WTC11 (cell line): ENCODE data around the gene TEKT2.

Source experiments
- CBFB ChIP-seq: sonication (generic); formaldehyde crosslinking; IDR thresholded peaks from 2 replicates; pipeline ENCODE4 v1.8.1; 2022; ENCODE audit warnings: mild to moderate bottlenecking, low read depth, missing genetic modification reagents
- CREB1 ChIP-seq: sonication (generic); formaldehyde crosslinking; IDR thresholded peaks from 2 replicates; pipeline ENCODE4 v1.8.0; 2023; ENCODE audit warnings: mild to moderate bottlenecking, missing genetic modification reagents
- FOXP4 ChIP-seq: sonication (generic); formaldehyde crosslinking; IDR thresholded peaks from 2 replicates; pipeline ENCODE4 v1.8.0; 2022; ENCODE audit warnings: mild to moderate bottlenecking, missing genetic modification reagents
- MAX ChIP-seq: sonication (generic); formaldehyde crosslinking; IDR thresholded peaks from 2 replicates; pipeline ENCODE4 v1.8.0; 2022; ENCODE audit warnings: mild to moderate bottlenecking, missing genetic modification reagents
- NFE2L1 ChIP-seq: sonication (generic); formaldehyde crosslinking; IDR thresholded peaks from 2 replicates; pipeline ENCODE4 v1.8.1; 2023; ENCODE audit warnings: missing genetic modification reagents
- SMAD4 ChIP-seq: sonication (generic); formaldehyde crosslinking; IDR thresholded peaks from 2 replicates; pipeline ENCODE4 v1.8.0; 2022; ENCODE audit warnings: mild to moderate bottlenecking, missing genetic modification reagents
- ZBTB21 ChIP-seq: sonication (generic); formaldehyde crosslinking; IDR thresholded peaks from 2 replicates; pipeline ENCODE4 v1.8.1; 2023; ENCODE audit warnings: mild to moderate bottlenecking, missing genetic modification reagents, borderline replicate concordance
- ZMAT4 ChIP-seq: fragments of 250-450 bp; sonication (Bioruptor Pico); IDR thresholded peaks from 2 replicates; pipeline ENCODE4 v1.9.0; 2021; ENCODE audit warnings: mild to moderate bottlenecking
- ZNF281 ChIP-seq: sonication (generic); formaldehyde crosslinking; IDR thresholded peaks from 2 replicates; pipeline ENCODE4 v1.8.0; 2023; ENCODE audit warnings: mild to moderate bottlenecking, missing genetic modification reagents
- TF ChIP-seq, protein P1 (sequence below): fragments of 200-600 bp; IDR thresholded peaks from 2 replicates; pipeline ENCODE4 v1.8.0; 2022; ENCODE audit warnings: antibody characterized with exemption
- TF ChIP-seq, protein P2 (sequence below): sonication (generic); formaldehyde crosslinking; IDR thresholded peaks from 2 replicates; pipeline ENCODE4 v1.8.1; 2023; ENCODE audit warnings: mild to moderate bottlenecking, missing genetic modification reagents
- TF ChIP-seq, protein P3 (sequence below): fragments of 250-450 bp; sonication (Bioruptor Pico); IDR thresholded peaks from 2 replicates; pipeline ENCODE4 v2.1.2; 2022; ENCODE audit warnings: mild to moderate bottlenecking, moderate library complexity

- TF ChIP-seq, protein P1, sequence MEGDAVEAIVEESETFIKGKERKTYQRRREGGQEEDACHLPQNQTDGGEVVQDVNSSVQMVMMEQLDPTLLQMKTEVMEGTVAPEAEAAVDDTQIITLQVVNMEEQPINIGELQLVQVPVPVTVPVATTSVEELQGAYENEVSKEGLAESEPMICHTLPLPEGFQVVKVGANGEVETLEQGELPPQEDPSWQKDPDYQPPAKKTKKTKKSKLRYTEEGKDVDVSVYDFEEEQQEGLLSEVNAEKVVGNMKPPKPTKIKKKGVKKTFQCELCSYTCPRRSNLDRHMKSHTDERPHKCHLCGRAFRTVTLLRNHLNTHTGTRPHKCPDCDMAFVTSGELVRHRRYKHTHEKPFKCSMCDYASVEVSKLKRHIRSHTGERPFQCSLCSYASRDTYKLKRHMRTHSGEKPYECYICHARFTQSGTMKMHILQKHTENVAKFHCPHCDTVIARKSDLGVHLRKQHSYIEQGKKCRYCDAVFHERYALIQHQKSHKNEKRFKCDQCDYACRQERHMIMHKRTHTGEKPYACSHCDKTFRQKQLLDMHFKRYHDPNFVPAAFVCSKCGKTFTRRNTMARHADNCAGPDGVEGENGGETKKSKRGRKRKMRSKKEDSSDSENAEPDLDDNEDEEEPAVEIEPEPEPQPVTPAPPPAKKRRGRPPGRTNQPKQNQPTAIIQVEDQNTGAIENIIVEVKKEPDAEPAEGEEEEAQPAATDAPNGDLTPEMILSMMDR = no peak
- TF ChIP-seq ZMAT4 (CRISPR knock-in tag) (no peak), NFE2L1 (CRISPR knock-in tag) (no peak), MAX (CRISPR knock-in tag) (no peak), SMAD4 (CRISPR knock-in tag) (no peak), CBFB (no peak), ZNF281 (no peak), FOXP4 (CRISPR knock-in tag) (no peak), CREB1 (no peak), ZBTB21 (no peak)
- TF ChIP-seq, protein P2, sequence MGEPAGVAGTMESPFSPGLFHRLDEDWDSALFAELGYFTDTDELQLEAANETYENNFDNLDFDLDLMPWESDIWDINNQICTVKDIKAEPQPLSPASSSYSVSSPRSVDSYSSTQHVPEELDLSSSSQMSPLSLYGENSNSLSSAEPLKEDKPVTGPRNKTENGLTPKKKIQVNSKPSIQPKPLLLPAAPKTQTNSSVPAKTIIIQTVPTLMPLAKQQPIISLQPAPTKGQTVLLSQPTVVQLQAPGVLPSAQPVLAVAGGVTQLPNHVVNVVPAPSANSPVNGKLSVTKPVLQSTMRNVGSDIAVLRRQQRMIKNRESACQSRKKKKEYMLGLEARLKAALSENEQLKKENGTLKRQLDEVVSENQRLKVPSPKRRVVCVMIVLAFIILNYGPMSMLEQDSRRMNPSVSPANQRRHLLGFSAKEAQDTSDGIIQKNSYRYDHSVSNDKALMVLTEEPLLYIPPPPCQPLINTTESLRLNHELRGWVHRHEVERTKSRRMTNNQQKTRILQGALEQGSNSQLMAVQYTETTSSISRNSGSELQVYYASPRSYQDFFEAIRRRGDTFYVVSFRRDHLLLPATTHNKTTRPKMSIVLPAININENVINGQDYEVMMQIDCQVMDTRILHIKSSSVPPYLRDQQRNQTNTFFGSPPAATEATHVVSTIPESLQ = no peak
- TF ChIP-seq, protein P3, sequence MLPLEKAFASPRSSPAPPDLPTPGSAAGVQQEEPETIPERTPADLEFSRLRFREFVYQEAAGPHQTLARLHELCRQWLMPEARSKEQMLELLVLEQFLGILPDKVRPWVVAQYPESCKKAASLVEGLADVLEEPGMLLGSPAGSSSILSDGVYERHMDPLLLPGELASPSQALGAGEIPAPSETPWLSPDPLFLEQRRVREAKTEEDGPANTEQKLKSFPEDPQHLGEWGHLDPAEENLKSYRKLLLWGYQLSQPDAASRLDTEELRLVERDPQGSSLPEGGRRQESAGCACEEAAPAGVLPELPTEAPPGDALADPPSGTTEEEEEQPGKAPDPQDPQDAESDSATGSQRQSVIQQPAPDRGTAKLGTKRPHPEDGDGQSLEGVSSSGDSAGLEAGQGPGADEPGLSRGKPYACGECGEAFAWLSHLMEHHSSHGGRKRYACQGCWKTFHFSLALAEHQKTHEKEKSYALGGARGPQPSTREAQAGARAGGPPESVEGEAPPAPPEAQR (CRISPR knock-in tag) = no peak
These were observed 13.5 kb upstream of the TEKT2 start for GRCh38 chr1:36070349-36070748.
